Keratinocyte (primary cell): ENCODE data around the gene XPO4.

Experiments
- EZH2 ChIP-seq: IDR thresholded peaks from one replicate; pipeline ENCODE4 v1.6.1; 2012; ENCODE audit warnings: inconsistent platforms, mild to moderate bottlenecking, low read length, moderate library complexity
- TF ChIP-seq, protein P1 (sequence below), 3 experiments: IDR thresholded peaks in 1 of 3; conservative IDR thresholded peaks in 1 of 3; optimal IDR thresholded peaks in 1 of 3; 2 replicates in 2 of 3; 3 replicates in 1 of 3; pipeline versions ENCODE3 to v1.5.1; 2011; ENCODE audit warnings: low read length in 3 of 3, mild to moderate bottlenecking in 3 of 3, moderate library complexity in 2 of 3, control low read depth in 1 of 3, inconsistent platforms in 1 of 3; ENCODE audit not compliant: insufficient read depth in 2 of 3; ENCODE audit errors: extremely low read depth in 1 of 3

DNA sequence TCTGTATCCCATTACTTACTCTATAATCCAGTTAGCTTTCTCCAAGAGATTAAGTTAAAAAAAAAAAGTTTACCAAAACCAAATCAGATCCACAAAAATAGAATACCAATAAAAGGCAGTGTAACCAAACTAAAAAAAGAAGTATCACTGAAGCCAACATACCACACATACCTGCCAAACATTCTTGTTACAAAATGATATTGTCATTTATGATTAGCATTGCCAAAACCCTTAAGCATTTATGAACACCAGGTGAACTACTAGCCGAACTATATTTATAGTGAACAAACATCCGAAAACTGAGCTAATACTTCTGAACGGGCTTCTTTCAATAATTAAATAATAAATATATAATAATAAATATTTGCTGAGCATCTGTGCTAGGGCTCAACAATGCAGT, 69.7 kb downstream of the XPO4 start:
- TF ChIP-seq, protein P1, sequence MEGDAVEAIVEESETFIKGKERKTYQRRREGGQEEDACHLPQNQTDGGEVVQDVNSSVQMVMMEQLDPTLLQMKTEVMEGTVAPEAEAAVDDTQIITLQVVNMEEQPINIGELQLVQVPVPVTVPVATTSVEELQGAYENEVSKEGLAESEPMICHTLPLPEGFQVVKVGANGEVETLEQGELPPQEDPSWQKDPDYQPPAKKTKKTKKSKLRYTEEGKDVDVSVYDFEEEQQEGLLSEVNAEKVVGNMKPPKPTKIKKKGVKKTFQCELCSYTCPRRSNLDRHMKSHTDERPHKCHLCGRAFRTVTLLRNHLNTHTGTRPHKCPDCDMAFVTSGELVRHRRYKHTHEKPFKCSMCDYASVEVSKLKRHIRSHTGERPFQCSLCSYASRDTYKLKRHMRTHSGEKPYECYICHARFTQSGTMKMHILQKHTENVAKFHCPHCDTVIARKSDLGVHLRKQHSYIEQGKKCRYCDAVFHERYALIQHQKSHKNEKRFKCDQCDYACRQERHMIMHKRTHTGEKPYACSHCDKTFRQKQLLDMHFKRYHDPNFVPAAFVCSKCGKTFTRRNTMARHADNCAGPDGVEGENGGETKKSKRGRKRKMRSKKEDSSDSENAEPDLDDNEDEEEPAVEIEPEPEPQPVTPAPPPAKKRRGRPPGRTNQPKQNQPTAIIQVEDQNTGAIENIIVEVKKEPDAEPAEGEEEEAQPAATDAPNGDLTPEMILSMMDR (optimal IDR thresholded peaks at IDR 0.05 in 1 of 3, IDR thresholded peaks at IDR 0.05 in 1 of 3, conservative IDR thresholded peaks at IDR 0.05 in 1 of 3; ENCODE audit: extremely low read depth in 1 of 3, insufficient read depth in 2 of 3, low read length in 3 of 3): no peak
- TF ChIP-seq EZH2: no peak
